Activated CD8-positive, alpha-beta memory T cell treated with anti-CD3 and anti-CD28 coated beads for 4 hours (primary cell): Measurements from ENCODE around the gene CIPC.

Experiments used
- DNase-seq, 2 donors: peaks; one replicate each; pipeline ENCODE4 v3.0.0-alpha.2; 2020; ENCODE audit warnings: low read depth in 2 of 2

CIPC gene

GRCh38 chr14:77125823-77126325 is 27.8 kb downstream of the CIPC start:
- DNase-seq: no peak

DNA sequence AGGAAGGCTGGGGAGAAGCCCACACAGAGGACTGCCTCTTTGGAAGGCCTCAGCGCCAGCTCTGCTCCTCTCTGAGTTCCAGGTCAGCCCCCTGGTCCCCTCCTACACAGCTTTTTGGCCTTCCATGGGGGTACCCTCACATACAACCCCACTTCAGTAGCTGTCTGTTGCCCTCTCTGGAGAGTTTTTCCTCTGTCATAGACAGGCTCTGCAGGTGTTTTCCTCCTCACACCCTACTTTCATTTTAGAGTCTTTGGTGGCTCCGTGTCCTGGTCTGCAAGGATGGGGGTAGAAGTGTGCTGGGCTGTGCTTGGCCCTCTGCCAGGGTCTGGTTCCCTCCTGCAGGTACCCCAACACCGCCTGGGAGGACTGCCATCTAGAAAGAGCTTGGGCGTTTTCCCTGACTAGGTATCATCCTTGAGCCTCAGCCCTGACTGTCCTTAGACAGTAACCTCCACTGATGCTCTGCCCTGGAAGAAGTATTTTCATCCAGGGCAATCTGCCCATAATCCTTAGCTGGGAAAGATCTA is 28.5 kb downstream of the CIPC start:
- no peak for DNase-seq

DNA sequence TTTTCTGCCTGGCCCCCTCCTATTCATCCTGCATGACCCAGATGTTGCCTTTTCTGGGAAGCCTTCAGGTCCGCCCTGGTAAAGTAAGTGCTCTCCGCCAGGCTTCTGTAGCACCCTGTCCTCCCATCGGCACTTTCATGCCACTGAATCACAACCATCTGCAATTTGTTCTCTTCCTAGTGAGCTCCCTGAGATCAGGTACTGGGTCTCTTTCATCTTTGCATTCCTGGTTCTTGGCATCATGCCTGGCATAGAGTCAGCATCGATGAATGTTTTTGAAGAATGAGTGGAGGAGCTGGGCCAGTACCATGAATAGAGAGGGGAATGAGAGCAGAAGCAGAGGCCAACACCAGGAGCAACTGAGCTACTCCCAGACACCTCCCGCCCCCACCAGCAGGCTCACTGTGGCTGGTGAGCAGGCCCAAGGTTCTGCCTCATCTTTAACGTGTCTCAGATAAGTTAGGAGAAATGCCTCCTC is 30.4 kb downstream of the CIPC start:
- no peak for DNase-seq

DNA sequence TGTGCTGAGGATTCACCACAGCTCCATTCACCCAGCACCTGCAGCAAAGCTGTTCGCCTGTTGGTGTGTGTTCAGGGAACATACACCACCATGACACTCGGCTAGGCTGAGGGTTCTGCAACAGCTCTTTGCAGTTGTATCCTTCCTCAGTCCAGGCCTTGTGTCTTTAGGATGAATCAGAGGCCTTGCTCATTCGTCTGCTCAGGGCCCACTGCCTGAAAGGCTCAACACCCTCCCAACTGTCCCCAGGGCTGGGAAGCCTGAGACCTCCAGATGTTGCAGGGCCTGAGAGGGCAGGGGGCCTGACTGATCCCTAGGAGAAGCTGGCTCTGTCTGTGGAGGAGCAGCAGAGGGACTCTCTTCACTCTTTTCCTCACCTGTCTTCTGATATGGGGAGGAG is 32.3 kb downstream of the CIPC start:
- DNase-seq: no peak

DNA sequence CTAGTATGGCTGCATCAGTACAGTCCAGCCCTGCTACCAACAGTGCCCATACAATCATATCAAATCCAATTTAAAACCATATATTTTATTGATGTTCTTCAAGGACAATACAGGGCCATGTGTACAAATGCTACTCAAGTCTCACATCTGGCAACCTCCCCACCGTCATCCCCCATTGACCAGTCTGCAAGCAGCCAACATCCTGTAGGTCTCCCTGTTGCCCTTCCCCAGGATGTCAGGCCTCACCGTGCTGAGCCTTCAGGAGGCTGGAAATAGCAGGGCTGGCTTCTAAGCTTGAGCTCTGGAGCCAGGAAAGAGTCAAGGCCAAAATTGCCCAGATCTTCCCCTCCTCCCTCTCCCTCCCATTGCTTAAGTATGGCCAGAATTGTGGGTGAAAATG is 33.1 kb downstream of the CIPC start:
- DNase-seq: no peak

- no peak for DNase-seq
These were observed 33.9 kb downstream of the CIPC start for GRCh38 chr14:77131871-77132486.

DNA sequence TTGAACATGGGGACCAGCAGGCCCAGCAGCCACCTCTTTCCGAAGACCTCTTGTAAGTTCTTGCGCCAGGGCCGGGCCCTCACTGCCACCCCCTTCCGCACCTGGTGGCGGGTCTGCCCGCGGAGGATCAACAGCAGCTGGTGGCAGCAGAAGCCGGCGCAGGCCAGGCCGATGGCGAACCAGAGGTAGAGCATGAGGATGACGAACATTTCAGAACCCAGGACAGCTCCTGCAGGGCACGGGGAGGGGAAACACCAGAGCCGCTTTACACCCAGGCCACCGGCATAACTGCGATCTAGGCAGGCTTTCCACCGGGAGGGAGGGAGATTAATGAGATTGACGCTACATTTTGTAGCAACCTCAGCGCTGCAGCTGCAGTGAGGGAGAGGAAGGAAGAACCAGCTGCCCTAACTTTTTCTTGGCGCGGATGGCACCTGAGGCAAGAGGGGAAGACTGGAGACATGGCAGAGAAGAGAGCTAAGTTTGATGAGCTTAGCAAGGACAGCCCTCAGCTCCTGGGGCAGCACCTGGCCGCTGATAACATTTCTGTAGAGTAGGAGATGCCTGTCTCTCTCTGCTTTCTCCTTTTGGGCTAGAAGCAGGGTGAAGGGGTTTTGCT is 35.8 kb downstream of the CIPC start:
- no peak for DNase-seq

DNA sequence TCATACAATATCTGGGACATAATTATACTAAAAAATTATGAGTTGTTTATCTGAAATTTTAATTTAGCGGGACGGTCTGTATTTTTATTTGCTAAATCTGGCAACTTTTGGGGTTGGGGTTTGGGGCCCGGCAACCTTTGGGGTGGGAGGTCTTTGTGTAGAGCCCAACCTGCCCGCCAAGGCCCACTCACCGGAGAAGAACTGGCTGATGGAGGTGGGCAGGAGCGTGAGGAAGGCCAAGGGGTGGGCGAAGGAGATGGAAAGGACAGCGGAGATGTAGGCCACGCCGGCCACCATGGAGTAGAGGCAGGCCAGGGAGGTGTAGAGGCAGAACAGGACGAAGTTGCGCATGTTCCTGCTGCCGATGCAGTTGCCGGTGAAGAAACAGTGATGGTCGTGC is 41.0 kb downstream of the CIPC start:
- no peak for DNase-seq

GRCh38 chr14:77139540-77140358 is 41.7 kb downstream of the CIPC start:
- no peak for DNase-seq

GRCh38 chr14:77140359-77141213 is 42.5 kb downstream of the CIPC start:
- no peak for DNase-seq

GRCh38 chr14:77141214-77142004 is 43.4 kb downstream of the CIPC start, which contains the start of gene ZDHHC22:
TSS of gene ZDHHC22 (minus strand) at chr14:77141791. CDS start at chr14:77139738, 2,053 bp downstream.
- DNase-seq: no peak

DNA sequence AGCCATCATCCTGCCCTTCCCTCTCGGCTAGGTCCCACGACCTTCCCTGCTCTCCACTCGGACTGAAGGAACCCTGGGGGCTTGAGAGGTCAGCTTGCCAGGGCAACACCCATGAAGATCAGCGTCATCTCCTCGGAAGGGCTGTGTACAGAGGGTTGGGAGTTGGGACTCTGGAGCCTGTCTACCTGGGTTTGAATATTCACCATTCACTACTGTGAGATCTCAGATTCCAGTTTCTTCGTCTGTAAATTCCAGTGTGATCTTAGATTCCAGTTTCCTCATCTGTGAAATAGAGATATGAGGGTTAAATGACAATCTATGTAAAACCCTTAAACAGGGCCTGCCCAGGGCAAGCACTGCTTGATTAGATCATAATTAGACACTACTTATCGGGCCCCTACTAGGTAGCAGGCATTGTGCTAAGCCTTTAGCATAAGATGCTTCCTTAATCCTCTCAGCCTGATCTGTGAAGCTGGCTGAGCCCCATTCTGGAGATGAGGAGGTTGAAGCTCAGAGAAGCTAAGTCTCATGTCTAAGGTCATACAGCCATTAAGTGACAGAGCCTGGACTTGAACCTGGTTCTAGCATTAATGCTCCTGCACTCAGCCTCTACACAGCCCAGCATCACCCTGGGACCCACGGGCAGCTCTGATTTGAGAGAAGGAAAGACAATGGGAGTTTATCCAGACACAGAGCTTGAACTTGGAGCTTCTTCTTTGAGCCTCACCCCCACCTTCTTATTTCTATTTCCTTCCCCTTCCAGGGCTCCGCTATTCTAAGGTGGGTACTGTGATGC is 44.1 kb downstream of the CIPC start:
- no peak for DNase-seq

GRCh38 chr14:77143071-77143470 is 45.0 kb downstream of the CIPC start:
- no peak for DNase-seq

- no peak for DNase-seq
These were observed 46.5 kb downstream of the CIPC start for GRCh38 chr14:77144412-77145115.

GRCh38 chr14:77145975-77146740 is 48.1 kb downstream of the CIPC start:
- no peak for DNase-seq

- DNase-seq: no peak
These were observed 50.6 kb downstream of the CIPC start for GRCh38 chr14:77148510-77149231.

DNA sequence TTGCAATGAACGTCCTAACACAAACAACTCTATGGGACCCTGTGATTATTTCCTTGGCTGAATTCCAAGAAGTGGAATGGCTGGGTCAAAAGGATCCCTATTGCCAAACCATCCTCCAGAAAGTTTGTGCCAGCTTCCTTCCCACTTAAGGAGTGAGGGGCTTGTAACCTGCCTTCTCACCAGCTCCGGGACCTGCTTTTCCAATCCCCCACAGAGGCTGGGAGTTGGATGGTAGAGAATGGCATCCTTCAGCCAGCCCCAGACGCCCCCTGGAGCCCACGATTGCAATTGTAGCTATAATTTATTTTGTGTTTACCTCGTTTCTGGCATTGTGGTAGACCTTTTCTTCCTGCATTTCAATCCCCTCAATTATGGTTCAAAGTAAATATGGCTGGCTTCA is 53.2 kb downstream of the CIPC start:
- no peak for DNase-seq
